K562 (cell line): Measurements from ENCODE around the gene CFL1. TPM values are rescaled to one million over a fixed set of nuclear protein-coding genes. Genes with fewer than 3 reads are reported as not detected.

ENCODE experiments used
- BHLHE40 ChIP-seq: IDR thresholded peaks from 2 replicates; pipeline ENCODE4 v1.6.1; 2011; ENCODE audit warnings: low read length, improper control_type of control experiment
- CEBPB ChIP-seq: fragments of 450-650 bp; IDR thresholded peaks from 2 replicates; pipeline ENCODE4 v1.6.1; 2016; ENCODE audit warnings: missing genetic modification characterization, missing compliant biosample characterization
- DDX20 ChIP-seq: fragments of 450-650 bp; IDR thresholded peaks from 2 replicates; pipeline ENCODE4 v1.6.1; 2016; ENCODE audit warnings: missing genetic modification characterization, low read depth, mild to moderate bottlenecking, missing compliant biosample characterization, moderate library complexity
- HDGF ChIP-seq: fragments of 450-650 bp; IDR thresholded peaks from 2 replicates; pipeline ENCODE4 v1.6.1; 2016
- JUNB ChIP-seq: fragments of 450-650 bp; formaldehyde crosslinking; conservative IDR thresholded peaks from 2 replicates; pipeline ENCODE4 v1.4.0; 2020; ENCODE audit warnings: mild to moderate bottlenecking
- KLF6 ChIP-seq: fragments of 250-450 bp; sonication (Bioruptor Pico); IDR thresholded peaks from 2 replicates; pipeline ENCODE4 v1.4.0; 2020; ENCODE audit warnings: mild to moderate bottlenecking, moderate library complexity, borderline replicate concordance
- TCF7L2 ChIP-seq: fragments of 150-350 bp; IDR thresholded peaks from 2 replicates; pipeline ENCODE4 v1.6.1; 2016; ENCODE audit warnings: low read depth, mild to moderate bottlenecking, low read length, moderate library complexity
- ZBTB1 ChIP-seq: sonication (generic); formaldehyde crosslinking; IDR thresholded peaks from 2 replicates; pipeline ENCODE4 v1.8.1; 2023; ENCODE audit warnings: missing genetic modification reagents, low read depth, mild to moderate bottlenecking, borderline replicate concordance
- ZBTB7A ChIP-seq: IDR thresholded peaks from 2 replicates; pipeline ENCODE4 v1.6.1; 2011; ENCODE audit warnings: low read depth, mild to moderate bottlenecking, low read length, moderate library complexity, borderline replicate concordance; ENCODE audit not compliant: control insufficient read depth
- ZFP1 ChIP-seq: fragments of 450-650 bp; formaldehyde crosslinking; IDR thresholded peaks from 2 replicates; pipeline ENCODE4 v1.4.0; 2020; ENCODE audit warnings: mild to moderate bottlenecking, mixed read lengths
- ZNF311 ChIP-seq: fragments of 250-450 bp; sonication (Bioruptor Pico); IDR thresholded peaks from 2 replicates; pipeline ENCODE4 v1.4.0; 2020; ENCODE audit warnings: mild to moderate bottlenecking, moderate library complexity
- ZNF695 ChIP-seq: fragments of 450-650 bp; formaldehyde crosslinking; IDR thresholded peaks from 2 replicates; pipeline ENCODE4 v1.4.0; 2020; ENCODE audit warnings: mild to moderate bottlenecking, moderate library complexity
- ZNF785 ChIP-seq: fragments of 250-450 bp; sonication (Bioruptor Pico); IDR thresholded peaks from 2 replicates; pipeline ENCODE4 v1.4.0; 2020; ENCODE audit warnings: mild to moderate bottlenecking
- polyA plus RNA-seq, 8 experiments: library from polyadenylated mRNA; depleted of rRNA in 4 of 8; stranded (reverse) in 5 of 8; unstranded in 3 of 8; fragments of >200 nt; fragmentation: Nextera tagmentation in 2 of 8; fragmentation: Illumina TruSeq in 1 of 8; extraction: Ambion mirVana in 2 of 8; extraction: Trizol in 1 of 8; gene quantifications; 2 replicates each; pipeline versions ENCODE4 v1.2.1 to v1.2.3, GENCODE V29; 2011 to 2014; ENCODE audit warnings: inconsistent platforms in 1 of 8, missing spikeins in 1 of 8
- total RNA-seq, 7 experiments: library from RNA; depleted of rRNA in 6 of 7; stranded (reverse); fragments of >200 nt in 6 of 7; fragmentation: Illumina TruSeq in 2 of 7; extraction: Trizol in 2 of 7; gene quantifications; 2 replicates each; pipeline versions ENCODE4 v1.2.1 to v1.2.3, GENCODE V29; 2011 to 2021; ENCODE audit warnings: low replicate concordance in 1 of 7
- TF ChIP-seq, protein P1 (sequence below): fragments of 450-650 bp; IDR thresholded peaks from 2 replicates; pipeline ENCODE4 v1.6.1; 2016; ENCODE audit warnings: borderline replicate concordance
- TF ChIP-seq, protein P2 (sequence below): sonication (generic); formaldehyde crosslinking; IDR thresholded peaks from 2 replicates; pipeline ENCODE4 v1.8.0; 2022; ENCODE audit warnings: missing genetic modification reagents, mild to moderate bottlenecking, borderline replicate concordance
- TF ChIP-seq, protein P3 (sequence below): conservative IDR thresholded peaks from 2 replicates; pipeline ENCODE4 v1.6.1; 2011; ENCODE audit warnings: low read depth, mild to moderate bottlenecking, low read length; ENCODE audit not compliant: control insufficient read depth
- TF ChIP-seq, protein P4 (sequence below): fragments of 200-800 bp; sonication (Bioruptor generic); IDR thresholded peaks from 2 replicates; pipeline ENCODE4 v1.6.1; 2017; ENCODE audit warnings: missing genetic modification characterization, missing compliant biosample characterization

Gene CFL1
- total and polyA plus RNA-seq, 9 of the 15 experiments (the other 6 are each of a cell fraction or from before 2014, with no cell fraction given): 105 to 1,101 (median 859) TPM

DNA sequence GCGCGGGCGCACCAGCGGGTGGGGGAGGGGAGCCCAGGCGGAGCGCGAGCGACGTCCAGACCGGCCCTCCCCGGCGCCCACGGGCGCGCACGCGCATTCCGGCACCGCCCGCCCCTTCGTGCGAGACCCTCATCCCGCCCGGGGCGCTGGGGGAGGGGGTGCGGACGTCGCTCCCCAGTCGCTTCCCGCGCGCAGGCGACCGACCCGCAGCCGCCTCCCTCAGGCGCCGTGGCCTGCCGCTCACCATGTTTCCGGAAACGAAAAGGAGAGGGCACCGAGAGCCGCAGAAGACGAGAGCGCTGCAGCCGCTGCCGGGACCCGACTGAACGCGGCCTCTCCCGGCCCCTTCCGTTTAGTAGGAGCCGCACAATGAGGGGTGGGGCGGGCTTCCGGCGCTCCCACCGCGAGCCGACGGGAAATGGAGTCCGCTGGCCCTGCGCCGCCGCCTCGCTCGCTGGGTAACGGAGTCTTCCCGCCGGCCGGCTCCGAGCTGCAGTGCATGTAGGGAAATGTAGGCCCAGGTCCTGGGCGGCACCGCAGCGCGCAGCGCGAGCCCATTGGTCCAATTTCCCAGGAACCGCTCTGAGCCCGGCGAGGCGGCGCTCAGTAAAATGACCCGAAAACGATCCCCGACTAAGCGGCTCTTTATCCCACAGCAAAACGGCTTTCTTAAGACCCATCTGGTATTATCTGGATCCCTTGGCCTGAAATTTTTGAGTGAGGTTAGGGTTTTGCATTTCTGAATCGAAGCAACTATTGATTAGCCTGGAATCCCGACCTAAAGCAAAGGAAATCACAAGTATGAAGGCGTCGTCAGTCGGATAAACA lies at the start of gene CFL1 (continued):
- TF ChIP-seq, protein P1, sequence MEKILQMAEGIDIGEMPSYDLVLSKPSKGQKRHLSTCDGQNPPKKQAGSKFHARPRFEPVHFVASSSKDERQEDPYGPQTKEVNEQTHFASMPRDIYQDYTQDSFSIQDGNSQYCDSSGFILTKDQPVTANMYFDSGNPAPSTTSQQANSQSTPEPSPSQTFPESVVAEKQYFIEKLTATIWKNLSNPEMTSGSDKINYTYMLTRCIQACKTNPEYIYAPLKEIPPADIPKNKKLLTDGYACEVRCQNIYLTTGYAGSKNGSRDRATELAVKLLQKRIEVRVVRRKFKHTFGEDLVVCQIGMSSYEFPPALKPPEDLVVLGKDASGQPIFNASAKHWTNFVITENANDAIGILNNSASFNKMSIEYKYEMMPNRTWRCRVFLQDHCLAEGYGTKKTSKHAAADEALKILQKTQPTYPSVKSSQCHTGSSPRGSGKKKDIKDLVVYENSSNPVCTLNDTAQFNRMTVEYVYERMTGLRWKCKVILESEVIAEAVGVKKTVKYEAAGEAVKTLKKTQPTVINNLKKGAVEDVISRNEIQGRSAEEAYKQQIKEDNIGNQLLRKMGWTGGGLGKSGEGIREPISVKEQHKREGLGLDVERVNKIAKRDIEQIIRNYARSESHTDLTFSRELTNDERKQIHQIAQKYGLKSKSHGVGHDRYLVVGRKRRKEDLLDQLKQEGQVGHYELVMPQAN: no peak
- TF ChIP-seq ZBTB1 (0 out of 2 replicates have a peak, but pooled peaks have one; percentile 38), ZNF311 (CRISPR knock-in tag) (no peak), JUNB (no peak), DDX20 (tag) (no peak), HDGF (no peak), KLF6 (CRISPR knock-in tag) (peak; percentile 94), ZFP1 (CRISPR knock-in tag) (no peak), ZNF785 (CRISPR knock-in tag) (no peak), TCF7L2 (no peak), ZNF695 (no peak), CEBPB (tag) (no peak), BHLHE40 (no peak), ZBTB7A (no peak)
- TF ChIP-seq, protein P2, sequence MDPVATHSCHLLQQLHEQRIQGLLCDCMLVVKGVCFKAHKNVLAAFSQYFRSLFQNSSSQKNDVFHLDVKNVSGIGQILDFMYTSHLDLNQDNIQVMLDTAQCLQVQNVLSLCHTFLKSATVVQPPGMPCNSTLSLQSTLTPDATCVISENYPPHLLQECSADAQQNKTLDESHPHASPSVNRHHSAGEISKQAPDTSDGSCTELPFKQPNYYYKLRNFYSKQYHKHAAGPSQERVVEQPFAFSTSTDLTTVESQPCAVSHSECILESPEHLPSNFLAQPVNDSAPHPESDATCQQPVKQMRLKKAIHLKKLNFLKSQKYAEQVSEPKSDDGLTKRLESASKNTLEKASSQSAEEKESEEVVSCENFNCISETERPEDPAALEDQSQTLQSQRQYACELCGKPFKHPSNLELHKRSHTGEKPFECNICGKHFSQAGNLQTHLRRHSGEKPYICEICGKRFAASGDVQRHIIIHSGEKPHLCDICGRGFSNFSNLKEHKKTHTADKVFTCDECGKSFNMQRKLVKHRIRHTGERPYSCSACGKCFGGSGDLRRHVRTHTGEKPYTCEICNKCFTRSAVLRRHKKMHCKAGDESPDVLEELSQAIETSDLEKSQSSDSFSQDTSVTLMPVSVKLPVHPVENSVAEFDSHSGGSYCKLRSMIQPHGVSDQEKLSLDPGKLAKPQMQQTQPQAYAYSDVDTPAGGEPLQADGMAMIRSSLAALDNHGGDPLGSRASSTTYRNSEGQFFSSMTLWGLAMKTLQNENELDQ: no peak
- TF ChIP-seq, protein P3, sequence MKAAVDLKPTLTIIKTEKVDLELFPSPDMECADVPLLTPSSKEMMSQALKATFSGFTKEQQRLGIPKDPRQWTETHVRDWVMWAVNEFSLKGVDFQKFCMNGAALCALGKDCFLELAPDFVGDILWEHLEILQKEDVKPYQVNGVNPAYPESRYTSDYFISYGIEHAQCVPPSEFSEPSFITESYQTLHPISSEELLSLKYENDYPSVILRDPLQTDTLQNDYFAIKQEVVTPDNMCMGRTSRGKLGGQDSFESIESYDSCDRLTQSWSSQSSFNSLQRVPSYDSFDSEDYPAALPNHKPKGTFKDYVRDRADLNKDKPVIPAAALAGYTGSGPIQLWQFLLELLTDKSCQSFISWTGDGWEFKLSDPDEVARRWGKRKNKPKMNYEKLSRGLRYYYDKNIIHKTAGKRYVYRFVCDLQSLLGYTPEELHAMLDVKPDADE: peak; percentile 99
- TF ChIP-seq, protein P4, sequence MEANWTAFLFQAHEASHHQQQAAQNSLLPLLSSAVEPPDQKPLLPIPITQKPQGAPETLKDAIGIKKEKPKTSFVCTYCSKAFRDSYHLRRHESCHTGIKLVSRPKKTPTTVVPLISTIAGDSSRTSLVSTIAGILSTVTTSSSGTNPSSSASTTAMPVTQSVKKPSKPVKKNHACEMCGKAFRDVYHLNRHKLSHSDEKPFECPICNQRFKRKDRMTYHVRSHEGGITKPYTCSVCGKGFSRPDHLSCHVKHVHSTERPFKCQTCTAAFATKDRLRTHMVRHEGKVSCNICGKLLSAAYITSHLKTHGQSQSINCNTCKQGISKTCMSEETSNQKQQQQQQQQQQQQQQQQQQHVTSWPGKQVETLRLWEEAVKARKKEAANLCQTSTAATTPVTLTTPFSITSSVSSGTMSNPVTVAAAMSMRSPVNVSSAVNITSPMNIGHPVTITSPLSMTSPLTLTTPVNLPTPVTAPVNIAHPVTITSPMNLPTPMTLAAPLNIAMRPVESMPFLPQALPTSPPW (CRISPR knock-in tag): peak; percentile 88
